Measurements from ENCODE around the gene PRKG1.
"Not testable (repeated sequence)": the region's sequence is repeated elsewhere in the genome, so short reads cannot be mapped to it uniquely, and the experiment has no call there.

Gene PRKG1

DNA sequence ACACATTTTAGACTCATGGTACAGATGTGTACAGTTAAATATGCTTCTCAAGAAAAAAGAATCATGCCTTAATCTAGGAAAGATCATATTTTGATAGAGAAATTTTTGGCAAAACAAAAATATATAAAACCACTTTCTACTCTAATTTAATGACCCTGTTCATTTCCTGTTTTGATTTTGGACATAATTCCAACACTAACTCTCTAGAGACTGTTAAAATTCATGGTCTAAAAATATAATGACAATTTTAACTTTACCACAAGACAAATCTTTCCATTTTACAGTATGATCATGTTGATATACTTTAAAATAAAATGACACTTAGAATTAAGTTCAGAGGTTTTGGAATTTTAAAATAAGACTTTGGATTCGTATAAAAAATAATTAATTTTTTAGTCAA is 45.2 kb downstream of the PRKG1 start:
- no peak for DNase-seq

DNA sequence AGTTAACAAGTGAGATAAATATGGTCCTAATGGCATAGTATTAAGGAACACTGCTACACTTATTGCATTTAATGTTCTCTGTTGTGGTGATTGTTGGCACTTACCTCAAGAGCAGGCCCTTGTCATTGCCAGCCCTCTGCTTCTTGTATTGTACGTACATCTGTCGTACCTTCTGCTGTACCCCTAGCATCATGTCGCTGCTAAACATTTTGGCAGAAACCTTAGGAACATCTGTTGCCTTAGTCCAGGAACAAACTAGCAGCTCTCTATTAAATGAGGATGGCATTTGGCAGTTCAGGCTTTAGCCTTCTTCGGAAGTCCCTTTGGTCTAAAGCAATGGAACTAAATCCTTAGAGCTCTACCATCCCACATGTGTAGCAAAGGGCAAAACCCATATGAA is 47.6 kb downstream of the PRKG1 start:
- DNase-seq: no peak

DNA sequence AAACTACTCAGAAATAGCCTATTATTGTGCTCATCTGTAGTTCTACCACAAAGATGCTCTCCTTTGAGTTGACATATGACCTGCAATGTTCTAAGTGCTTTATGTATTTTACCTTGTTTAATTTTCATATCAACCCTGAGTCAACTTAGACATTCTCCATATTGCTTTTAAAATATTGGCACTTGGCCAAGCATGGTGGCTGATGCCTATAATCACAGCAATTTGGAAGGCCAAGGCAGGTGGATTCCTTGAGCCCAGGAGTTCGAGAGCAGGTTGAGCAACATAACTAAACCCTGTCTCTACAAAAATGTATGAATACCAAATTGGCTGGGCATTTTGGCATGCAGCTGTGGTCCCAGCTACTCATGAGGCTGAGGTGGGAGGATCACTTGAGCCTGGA is 50.6 kb downstream of the PRKG1 start:
- no peak for DNase-seq

DNA sequence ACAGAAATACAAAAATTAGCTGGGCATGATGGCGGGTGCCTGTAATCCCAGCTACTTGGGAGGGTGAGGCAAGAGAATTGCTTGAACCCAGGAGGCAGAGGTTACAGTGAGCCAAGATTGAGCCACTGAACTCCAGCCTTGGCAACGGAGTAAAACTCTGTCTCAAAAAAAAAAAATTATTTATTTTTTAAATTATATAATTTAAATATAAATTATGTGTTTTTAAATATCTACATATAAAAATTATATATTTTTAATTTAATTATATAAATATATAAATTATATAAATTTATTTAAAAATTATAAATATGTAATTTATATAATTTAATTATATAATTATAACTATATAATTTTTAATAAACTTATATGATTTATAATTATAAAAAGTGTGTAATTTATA is 51.2 kb downstream of the PRKG1 start:
- no peak for DNase-seq

DNA sequence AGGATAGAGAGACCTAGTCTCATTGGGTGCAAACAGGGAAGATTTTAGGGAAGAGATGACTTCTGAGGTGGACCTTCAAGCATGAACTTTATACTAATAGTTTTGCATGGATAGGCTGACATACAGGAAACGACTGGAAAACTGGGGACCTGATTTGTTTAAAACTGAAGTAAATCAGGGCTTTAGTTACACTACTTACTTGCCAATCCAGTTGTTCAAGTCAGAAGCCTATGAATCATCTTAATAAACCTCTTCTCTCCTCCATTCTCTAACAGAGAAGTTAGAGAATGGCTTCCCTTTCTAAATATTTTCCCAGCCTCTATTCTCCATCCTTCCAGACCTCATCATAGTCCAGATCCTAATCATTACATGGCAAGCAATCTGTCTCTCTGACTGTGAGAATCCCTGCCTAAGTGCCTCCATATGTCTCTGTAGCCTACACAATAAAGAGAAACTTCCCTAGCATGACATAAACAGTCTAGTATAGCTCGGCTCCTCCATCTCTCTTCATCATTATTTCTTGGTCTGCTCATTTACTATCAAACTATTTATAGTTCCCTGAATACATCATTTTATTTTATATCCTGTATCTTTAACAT is 55.8 kb downstream of the PRKG1 start:
- DNase-seq: no peak

DNA sequence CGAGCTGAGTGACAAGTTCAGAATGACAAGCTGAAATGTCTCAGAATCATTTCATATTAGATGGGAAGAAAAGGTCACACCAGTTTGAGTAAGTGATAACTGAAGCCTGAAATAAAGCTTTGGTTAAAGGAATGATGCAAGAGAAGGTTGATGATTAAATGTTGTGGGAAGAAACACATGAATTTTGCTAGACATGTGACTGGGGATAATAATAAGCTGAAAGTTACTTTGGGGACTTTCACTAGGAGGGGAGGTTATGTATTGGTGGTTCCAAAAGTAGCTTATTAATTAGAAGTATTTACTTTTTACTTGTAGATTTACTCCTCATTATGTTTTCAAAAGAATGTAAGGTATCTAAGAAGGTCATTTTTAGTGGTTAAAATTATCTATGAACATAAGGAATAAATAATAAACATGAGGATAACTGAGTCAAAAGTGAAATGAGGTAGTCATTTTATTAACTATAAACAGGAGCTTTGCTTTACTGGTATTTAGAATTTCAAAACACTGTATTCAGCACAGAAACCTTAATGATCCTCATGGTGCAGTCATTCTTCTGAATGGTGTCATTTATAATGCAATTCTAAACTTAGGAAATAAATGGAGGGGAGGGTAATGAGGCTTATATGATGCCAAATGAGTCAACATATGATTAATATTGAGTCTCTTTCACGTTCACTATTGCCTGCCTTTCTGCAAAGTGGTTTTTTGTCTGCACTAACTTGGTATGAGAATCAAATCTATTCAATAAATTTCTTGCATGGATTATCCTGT is 63.7 kb downstream of the PRKG1 start:
- no peak for DNase-seq

DNA sequence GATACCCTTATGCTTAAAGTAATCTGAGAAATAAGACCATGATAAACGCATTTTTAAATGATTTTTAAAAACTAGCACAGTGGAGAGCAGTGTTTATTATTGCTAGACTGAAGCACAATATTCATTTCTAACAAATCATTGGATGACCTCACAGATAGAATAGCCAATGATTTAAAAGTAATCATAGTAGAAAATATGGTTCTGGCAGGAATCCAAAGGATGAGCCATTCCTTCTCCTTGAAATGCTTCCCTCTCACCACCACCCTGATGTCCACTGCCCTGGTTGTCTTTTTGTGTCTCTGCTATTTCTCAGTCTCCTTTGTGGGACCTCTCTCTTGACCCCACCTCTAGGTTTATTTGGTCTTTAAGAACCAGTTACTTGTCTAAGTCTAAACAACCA is 64.9 kb downstream of the PRKG1 start:
- DNase-seq: no peak

DNA sequence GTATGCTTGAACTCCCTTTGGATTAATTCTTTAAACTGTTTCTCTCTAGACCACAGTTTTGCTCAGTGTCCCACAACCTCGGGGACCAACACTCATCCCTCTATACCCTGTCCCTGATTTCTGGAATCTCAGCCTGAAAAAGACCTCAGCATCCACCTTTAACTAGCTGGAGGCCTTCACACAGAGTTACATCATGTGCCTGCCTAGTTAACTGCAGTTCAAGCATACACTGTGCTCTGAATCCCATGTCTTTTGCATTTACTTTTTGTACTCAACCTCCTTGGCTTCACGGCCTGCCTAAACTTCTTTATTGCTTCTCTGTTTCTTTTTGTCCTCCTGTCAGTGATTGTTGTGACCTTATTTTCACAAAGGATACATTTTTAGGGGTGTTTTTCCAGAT is 66.7 kb downstream of the PRKG1 start:
- DNase-seq: no peak

DNA sequence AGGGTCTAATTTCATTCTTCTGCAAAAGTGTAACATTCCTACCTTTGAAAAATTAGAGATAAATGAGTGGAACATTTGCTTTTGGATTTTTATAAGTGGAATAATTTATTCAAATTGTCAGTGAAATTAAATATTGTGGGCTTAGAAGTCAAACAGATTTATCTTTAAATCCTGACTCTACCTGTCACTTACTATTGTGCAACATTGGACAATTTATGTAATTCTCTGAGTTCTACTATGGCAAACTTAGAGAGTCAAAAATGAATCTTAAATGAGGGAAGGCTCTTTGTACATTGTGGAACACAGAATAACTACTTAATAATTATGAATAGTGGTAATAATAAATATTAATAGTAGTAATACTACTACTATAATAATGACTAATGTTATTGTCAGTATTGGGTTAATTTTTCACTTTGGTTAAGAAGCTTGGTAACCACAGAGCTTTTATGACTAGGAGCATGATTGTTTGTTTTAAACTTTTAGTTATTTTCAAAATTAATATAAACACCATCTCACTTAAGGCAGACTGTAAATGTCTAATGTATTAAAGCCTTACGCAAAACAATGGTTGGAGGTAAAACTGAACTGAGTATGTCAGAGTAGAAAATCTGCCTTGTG is 70.0 kb downstream of the PRKG1 start:
- no peak for DNase-seq

DNA sequence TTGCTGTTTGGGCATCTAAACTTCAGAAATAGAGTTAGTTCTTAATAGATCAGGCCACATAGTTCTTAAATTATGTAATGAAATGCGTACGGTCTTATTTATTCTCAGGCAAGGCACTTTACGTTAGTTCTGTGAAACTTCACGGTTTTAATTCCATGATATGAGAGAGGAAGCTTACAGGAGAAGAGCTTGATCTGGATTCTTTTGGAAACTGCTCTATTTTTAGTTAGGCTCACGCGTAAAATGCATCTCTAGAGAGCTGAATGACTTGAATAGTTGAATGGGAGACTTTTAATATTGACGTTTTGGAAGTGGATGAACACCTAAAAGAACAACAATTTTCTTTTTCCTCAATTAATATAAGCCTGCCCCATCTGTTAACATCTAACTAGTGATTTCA is 71.1 kb downstream of the PRKG1 start:
- no peak for DNase-seq

DNA sequence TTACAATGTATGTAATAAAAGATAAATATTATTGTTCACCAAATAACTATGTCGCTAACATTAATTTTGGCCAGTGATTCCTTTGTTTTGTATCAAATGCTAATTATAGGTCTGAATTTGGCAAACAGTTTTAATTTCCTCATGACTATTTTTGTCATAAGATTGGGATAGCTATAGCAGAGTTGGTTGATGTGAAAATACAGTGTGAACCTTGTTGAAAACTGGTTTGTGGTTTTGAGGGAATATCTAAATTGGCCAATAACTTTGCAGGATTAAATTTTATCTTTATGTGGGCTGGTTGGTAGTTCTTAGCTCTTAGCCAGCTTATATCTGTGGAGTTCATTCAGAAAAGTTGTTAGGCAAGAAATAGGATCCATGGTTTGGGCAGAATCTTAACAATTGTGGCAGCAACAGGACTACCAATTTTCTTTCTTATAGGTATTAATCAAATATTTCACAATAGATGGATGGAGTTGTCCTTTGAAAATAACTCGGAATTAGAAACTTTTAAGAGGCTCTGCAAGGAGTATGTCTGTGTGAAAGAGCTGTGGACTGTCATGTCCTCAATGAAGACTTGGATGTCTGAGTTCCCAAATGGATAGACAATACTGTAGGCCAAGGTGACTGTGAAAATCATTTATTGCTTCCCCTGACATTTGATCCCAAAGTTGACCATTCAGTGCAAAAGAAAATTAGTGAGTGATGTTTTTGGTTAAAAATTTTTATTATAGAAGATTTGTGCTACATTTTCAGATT is 73.5 kb downstream of the PRKG1 start:
- DNase-seq: no peak

DNA sequence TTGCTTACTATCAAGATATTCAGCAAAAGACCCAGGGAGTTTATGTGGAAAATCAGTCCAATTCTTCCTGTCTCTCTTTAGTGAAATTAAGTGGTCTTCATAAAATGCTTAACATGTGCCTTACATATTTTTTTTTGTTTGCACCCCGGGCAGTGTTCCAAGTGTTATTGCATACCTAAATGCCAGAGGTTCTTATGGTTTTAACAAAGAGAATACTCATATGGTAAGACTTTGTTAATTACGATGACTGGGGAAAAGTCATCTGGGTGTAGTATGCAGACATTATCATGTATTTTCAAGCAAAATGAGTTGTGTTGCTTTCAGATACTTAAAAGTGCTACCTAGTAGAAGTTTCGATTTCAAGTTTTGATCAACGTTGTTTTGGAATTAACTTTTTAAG is 82.6 kb downstream of the PRKG1 start:
- no peak for DNase-seq

DNA sequence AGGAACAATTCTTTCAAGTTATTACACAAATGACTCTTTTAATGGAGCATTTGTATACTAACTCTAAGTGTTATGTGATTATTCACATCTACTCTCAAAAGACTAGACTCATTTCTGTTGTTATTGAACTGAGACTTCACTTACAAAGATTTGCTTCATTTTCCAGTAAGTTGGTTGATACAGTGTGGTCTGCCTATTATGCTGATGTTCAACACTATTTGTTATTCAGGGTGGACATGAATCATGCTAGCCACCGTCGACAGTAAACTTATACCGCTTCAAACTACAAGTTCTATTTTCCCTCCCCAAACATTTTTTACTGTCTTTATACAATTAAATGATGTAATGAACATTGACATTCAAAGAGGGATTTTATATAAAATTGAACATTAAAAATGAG is 84.5 kb downstream of the PRKG1 start:
- no peak for DNase-seq

DNA sequence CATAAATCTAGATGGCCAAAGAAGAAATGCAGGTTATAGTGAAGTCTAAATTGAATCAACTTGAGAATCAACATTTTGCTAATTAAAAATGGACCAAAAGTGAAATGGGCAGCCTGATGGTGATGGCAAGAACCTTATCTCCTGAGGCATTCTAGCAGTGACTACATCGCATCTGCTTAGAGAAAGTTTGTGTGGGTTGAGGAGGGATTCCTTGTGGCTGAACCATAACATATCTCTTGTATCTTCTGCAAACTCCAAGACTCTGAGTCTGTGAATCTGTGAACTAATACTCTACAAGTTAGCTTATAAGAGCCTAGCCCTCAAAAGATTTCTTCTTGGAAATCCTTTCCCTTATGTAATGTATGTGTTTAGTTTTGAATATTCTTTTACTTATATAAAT is 85.6 kb downstream of the PRKG1 start:
- DNase-seq: no peak

DNA sequence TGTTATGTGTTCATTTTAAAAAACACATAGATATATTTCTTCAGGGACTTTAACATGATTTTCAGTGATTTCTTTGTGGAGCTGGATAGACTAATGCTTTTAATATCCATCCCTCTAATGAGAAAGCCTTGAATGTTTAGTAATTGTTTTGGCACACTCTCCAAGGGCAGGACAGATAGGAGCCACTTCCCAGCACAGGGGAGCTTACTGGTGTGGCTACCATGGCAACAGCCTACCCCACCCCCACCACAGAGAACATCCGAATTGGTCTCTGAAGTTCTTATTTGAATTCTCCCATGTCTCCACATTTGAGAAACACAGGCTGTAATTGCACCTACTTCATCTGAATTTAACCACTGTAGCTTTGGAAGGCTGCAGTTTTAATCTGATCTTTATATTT is 87.7 kb downstream of the PRKG1 start:
- no peak for DNase-seq

DNA sequence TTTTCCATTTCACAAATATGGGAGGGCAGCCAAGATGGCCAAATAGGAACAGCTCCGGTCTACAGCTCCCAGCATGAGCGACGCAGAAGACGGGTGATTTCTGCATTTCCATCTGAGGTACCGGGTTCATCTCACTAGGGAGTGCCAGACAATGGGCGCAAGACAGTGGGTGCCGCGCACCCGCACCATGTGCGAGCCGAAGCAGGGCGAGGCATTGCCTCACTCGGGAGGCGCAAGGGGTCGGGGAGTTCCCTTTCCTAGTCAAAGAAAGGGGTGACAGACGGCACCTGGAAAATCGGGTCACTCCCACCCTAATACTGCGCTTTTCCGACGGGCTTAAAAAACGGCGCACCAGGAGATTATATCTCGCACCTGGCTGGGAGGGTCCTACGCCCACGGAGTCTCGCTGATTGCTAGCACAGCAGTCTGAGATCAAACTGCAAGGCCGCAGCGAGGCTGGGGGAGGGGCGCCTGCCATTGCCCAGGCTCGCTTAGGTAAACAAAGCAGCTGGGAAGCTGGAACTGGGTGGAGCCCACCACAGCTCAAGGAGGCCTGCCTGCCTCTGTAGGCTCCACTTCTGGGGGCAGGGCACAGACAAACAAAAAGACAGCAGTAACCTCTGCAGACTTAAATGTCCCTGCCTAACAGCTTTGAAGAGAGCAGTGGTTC is 89.2 kb downstream of the PRKG1 start:
- not testable (repeated sequence) for DNase-seq

DNA sequence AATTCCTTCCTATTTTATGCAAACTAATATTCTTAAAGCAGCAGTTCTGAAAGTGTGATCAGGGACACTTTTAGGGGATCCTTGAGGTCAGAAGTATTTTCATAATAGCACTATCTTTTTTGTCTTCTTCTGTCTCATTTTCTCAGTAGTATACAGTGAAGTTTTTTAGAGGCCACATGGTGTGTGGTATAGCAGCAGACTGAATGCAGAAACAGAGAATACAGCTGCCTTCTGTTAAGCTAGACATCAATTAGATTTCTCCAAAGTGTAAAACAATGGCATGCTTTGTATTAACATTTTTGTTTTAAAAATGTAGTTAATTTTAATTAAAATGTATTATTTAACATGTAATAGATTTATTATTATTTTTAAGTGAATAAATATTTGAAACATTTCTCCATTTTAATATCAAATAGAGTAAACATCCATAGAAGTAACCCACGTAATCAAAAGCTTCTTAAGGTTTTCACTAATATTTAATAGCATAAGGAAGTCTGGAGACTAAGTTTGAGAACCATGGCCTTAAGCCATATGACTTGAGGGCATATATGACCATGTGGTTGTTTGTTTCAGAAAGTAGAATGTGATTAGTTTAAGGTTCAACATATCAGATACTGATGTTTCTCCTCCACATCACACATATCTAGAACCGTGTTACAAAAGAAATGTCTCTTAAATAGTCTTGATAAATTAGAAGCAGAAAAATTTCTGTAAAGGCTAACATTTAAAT is 94.0 kb downstream of the PRKG1 start:
- DNase-seq: no peak

DNA sequence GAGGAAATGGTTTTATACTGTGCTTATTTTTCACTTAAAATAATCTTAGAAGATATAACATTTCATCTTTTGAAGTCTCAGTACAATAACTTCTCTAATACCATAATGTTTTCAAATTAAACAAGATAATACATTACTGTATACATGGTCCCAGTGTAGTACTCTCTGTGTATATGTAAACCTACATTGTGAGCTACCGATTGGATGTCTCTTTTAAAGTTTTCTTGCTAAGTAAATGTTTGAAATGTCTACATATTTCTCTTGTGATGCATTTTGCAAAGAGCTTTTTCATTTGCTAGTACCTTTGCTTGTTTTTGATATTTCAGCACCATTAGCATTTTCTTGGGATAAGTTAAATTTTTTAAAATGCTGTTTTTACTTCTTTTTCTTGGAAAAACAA is 94.8 kb downstream of the PRKG1 start:
- DNase-seq: no peak

DNA sequence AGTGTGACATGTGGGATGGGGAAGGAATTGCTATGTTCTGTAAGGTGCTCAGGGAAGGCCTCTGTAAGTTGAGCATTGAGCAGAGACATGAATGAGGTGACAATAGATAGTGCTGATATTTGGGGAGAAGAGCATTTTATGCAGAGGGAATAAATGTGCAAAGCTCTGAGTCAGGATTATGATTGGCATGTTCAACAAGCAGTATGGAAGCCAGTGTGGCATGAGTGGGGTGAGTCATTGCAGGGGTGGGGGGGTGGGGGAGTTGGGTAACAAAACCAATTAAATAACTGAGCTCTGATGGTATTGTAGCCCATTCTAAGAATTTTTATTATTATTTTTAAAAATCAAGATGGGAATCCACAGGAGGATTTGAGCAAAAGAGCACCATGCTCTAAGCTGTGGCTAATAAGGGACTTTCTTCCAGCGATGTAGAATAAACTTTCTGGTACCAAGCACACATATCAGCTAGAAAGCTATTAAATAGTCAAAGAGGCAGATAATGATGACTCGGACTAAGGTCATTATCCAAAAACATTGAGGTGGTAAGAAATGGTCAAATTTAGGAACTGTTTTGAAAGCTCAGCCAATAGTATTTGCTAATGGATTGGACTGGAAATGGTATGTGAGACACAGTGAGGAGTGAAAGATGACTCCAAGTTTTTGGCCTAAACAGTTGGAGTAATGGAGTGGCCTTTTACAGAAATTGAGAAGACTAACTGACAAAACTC is 96.4 kb downstream of the PRKG1 start:
- DNase-seq: no peak

DNA sequence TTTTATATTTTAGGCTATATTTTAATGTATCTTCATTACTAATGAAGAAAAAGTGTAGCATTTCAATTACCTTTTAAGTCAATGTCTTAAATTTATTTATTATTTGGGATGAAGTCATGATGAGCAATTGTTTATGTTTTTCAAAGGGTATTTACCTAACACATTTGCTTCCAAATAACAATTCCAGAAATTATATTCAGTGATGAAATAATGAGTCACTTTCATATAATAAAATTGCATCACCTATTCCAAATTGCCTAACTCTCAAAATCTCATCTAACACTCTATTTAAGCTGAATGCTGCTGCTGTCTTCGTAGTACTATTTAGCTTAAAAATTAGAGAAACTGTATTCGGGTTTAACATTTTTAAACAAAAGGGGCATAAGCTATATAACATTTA is 97.7 kb downstream of the PRKG1 start:
- DNase-seq: no peak

DNA sequence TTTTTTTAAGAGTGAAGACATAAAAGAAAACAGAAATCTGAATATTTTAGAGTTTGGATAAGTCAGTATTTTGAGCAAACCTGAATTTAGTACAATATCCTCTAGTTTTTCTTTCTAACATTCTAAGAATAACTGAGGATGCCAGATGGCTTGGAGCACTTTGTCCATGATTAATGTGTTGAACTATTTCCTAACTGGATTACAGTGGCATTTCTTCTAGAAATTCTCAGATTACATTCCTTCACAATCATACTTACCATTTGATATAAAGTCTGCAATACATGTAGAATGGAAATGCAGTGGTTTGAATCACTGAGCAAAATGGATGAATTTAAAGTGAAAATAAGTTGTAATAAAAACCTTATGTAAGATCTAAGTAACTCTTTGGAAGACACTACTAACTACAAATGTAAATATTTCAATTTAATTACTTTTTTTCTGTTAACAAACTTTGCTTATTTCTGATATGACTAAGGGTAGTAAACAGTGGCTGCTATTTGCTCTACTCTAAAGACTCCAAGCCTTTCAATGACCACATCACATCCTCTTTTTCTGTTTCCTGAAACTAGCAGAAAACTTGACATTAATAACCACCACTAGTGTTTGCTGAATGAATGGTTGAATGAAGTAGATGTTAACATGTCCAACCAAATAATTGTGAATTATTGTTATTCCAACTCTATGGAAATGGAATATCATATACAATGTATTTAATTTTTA is 102.8 kb downstream of the PRKG1 start:
- DNase-seq: no peak

All from inflammatory macrophage treated with lipopolysaccharide for 1 hour (primary cell).